NCI-H187 (cell line): ENCODE data around the gene ITPKB.

Experiments
- DNase-seq, 2 experiments: peaks; one replicate each; lab custom pipeline; 2025; lab: John Stamatoyannopoulos, UW

The ITPKB gene

GRCh38 chr1:226637147-226637935, 101.7 kb downstream of the ITPKB start:
- no peak for DNase-seq

GRCh38 chr1:226636847-226637096, 102.3 kb downstream of the ITPKB start:
- no peak for DNase-seq

- no peak for DNase-seq
Observed at GRCh38 chr1:226635456-226635941, 103.6 kb downstream of the ITPKB start.

- DNase-seq = no peak
Observed at GRCh38 chr1:226634611-226635246, 104.4 kb downstream of the ITPKB start.

GRCh38 chr1:226634166-226634588, 104.9 kb downstream of the ITPKB start:
- DNase-seq = peak in 1 of 2 experiments; percentile 9

- DNase-seq = no peak
Observed at GRCh38 chr1:226633541-226634165, 105.4 kb downstream of the ITPKB start.

GRCh38 chr1:226632922-226633351, 106.1 kb downstream of the ITPKB start:
- DNase-seq = no peak

GRCh38 chr1:226632169-226632879, 106.8 kb downstream of the ITPKB start:
- no peak for DNase-seq

GRCh38 chr1:226631229-226632000, 107.7 kb downstream of the ITPKB start:
- no peak for DNase-seq

GRCh38 chr1:226630592-226630991, 108.5 kb downstream of the ITPKB start:
- DNase-seq = no peak

- DNase-seq = no peak
Observed at GRCh38 chr1:226629896-226630550, 109.1 kb downstream of the ITPKB start.

- no peak for DNase-seq
Observed at GRCh38 chr1:226629210-226629895, 109.7 kb downstream of the ITPKB start.

GRCh38 chr1:226628612-226629155, 110.4 kb downstream of the ITPKB start:
- DNase-seq = no peak

GRCh38 chr1:226627924-226628611, 111.0 kb downstream of the ITPKB start:
- no peak for DNase-seq

GRCh38 chr1:226627050-226627755, 111.9 kb downstream of the ITPKB start:
- DNase-seq = no peak

GRCh38 chr1:226626577-226626956, 112.5 kb downstream of the ITPKB start:
- DNase-seq = no peak

GRCh38 chr1:226625832-226626576, 113.1 kb downstream of the ITPKB start:
- DNase-seq = no peak

- DNase-seq = no peak
Observed at GRCh38 chr1:226625326-226625725, 113.8 kb downstream of the ITPKB start.
